GM12878 (cell line): ENCODE measurements around the gene HOXD1. TPM values are rescaled to one million over a fixed set of nuclear protein-coding genes. Genes with fewer than 3 reads are reported as not detected.

Source experiments
- ATAC-seq: fragments of 200-7000 bp; cut with Tn5 transposase; 3 replicates; pipeline ENCODE4 v1.9.1; 2020; ENCODE audit warnings: mild to moderate bottlenecking, moderate library complexity
- BruUV-seq: library from RNA; stranded (reverse); fragments of 400-500 nt; replicated peaks from 2 replicates; lab custom pipeline; 2021; lab: Mats Ljungman, UMichigan
- CTCF ChIA-PET: fragments of 300-600 bp; sonication (Branson Sonifier 250); formaldehyde crosslinking; extraction: SDS; loops from one replicate; lab custom pipeline; 2021; ENCODE audit warnings: inconsistent platforms; lab: Yijun Ruan, JAX
- POLR2A ChIA-PET: fragments of 350-600 bp; formaldehyde crosslinking; extraction: SDS; loops from one replicate; lab custom pipeline; 2021; ENCODE audit warnings: inconsistent platforms; lab: Charles Lee
- RAD21 ChIA-PET: fragments of 300-600 bp; sonication (Branson Sonifier 250); formaldehyde crosslinking; loops from one replicate; lab custom pipeline; 2023; ENCODE audit warnings: antibody characterized with exemption; ENCODE audit not compliant: unreplicated experiment; lab: Charles Lee
- SMC1A ChIA-PET: fragments of 300-600 bp; sonication (Branson Sonifier 250); formaldehyde crosslinking; loops from one replicate; lab custom pipeline; 2023; ENCODE audit not compliant: unreplicated experiment, uncharacterized antibody; lab: Charles Lee
- DNase-seq: peaks from one replicate; pipeline ENCODE4 v3.0.0-alpha.2; 2011; ENCODE audit warnings: low read depth, low spot score
- FAIRE-seq: peaks from 3 replicates; lab custom pipeline; 2011; peaks lifted over from hg19 to GRCh38; lab: Jason Lieb, UNC
- H2AFZ ChIP-seq: 2 replicates; pipeline ENCODE4 v1.6.0; 2011; ENCODE audit warnings: low read depth, low read length, control low read depth; ENCODE audit not compliant: control insufficient read depth
- H3K27ac ChIP-seq: 2 replicates; pipeline ENCODE4 v1.5.1; 2011; ENCODE audit warnings: control low read depth; ENCODE audit not compliant: control insufficient read depth, insufficient read depth
- H3K27me3 ChIP-seq, 2 experiments: replicated peaks in 1 of 2; 2 replicates each; pipeline versions ENCODE4 v1.6.0 to v1.6.1; 2011; ENCODE audit warnings: low read length in 1 of 2; ENCODE audit not compliant: control insufficient read depth in 2 of 2, insufficient read depth in 2 of 2
- H3K36me3 ChIP-seq, 2 experiments: 2 replicates each; pipeline ENCODE4 v1.5.1; 2011; ENCODE audit warnings: low read length in 1 of 2; ENCODE audit not compliant: control insufficient read depth in 2 of 2, insufficient read depth in 2 of 2
- H3K4me1 ChIP-seq: 2 replicates; pipeline ENCODE4 v1.6.1; 2011; ENCODE audit warnings: mild to moderate bottlenecking, low read length, moderate library complexity, mixed read lengths; ENCODE audit not compliant: control insufficient read depth, insufficient read depth
- H3K4me2 ChIP-seq: 2 replicates; pipeline ENCODE4 v1.6.0; 2011; ENCODE audit warnings: control low read depth; ENCODE audit not compliant: control insufficient read depth, insufficient read depth
- H3K4me3 ChIP-seq: fragments of 200-600 bp; sonication (generic); 2 replicates; pipeline ENCODE4 v1.5.1; 2016
- H3K79me2 ChIP-seq: 2 replicates; pipeline ENCODE4 v1.6.0; 2011; ENCODE audit warnings: low read length; ENCODE audit not compliant: control insufficient read depth, insufficient read depth
- H3K9ac ChIP-seq: 2 replicates; pipeline ENCODE4 v1.8.0; 2011; ENCODE audit warnings: low read length, control low read depth, mixed read lengths; ENCODE audit not compliant: control insufficient read depth, insufficient read depth
- H3K9me3 ChIP-seq: replicated peaks from 3 replicates; pipeline ENCODE4 v1.5.1; 2011; ENCODE audit warnings: mild to moderate bottlenecking, low read length; ENCODE audit not compliant: control insufficient read depth, insufficient read depth
- H4K20me1 ChIP-seq: 2 replicates; pipeline ENCODE4 v1.6.0; 2011; ENCODE audit not compliant: control insufficient read depth, insufficient read depth
- BACH1 ChIP-seq: fragments of 450-650 bp; IDR thresholded peaks from 2 replicates; pipeline ENCODE4 v1.6.1; 2017; ENCODE audit warnings: mild to moderate bottlenecking, borderline replicate concordance
- BRCA1 ChIP-seq: IDR thresholded peaks from 2 replicates; pipeline ENCODE4 v1.6.1; 2011; ENCODE audit warnings: low read depth, low read length, improper control_type of control experiment
- FOS ChIP-seq: IDR thresholded peaks from 3 replicates; pipeline ENCODE4 v1.6.1; 2011; ENCODE audit warnings: borderline replicate concordance; ENCODE audit not compliant: insufficient read length; ENCODE audit errors: extremely low read depth
- FOXM1 ChIP-seq: IDR thresholded peaks from 2 replicates; pipeline ENCODE4 v1.6.1; 2012; ENCODE audit warnings: low read depth, mild to moderate bottlenecking, inconsistent platforms, low read length, moderate library complexity
- GABPA ChIP-seq: IDR thresholded peaks from 2 replicates; pipeline ENCODE4 v1.6.1; 2014; ENCODE audit warnings: antibody characterized with exemption, low read depth, mild to moderate bottlenecking, inconsistent platforms
- GATAD2B ChIP-seq: fragments of 450-650 bp; conservative IDR thresholded peaks from 2 replicates; pipeline ENCODE4 v1.6.1; 2017; ENCODE audit warnings: low read depth, mild to moderate bottlenecking, moderate library complexity
- MXI1 ChIP-seq: fragments of 150-350 bp; IDR thresholded peaks from 2 replicates; pipeline ENCODE4 v1.6.1; 2011; ENCODE audit warnings: low read depth, mild to moderate bottlenecking, inconsistent platforms, low read length, improper control_type of control experiment
- NFYA ChIP-seq: IDR thresholded peaks from 2 replicates; pipeline ENCODE4 v1.6.1; 2011; ENCODE audit warnings: low read depth, mild to moderate bottlenecking, low read length, improper control_type of control experiment, borderline replicate concordance
- NR2C1 ChIP-seq: fragments of 450-650 bp; IDR thresholded peaks from 2 replicates; pipeline ENCODE4 v1.6.1; 2017; ENCODE audit warnings: antibody characterized with exemption, mild to moderate bottlenecking, moderate library complexity
- POU2F2 ChIP-seq: IDR thresholded peaks from 3 replicates; pipeline ENCODE4 v1.6.1; 2011; ENCODE audit warnings: low read depth, mild to moderate bottlenecking, low read length, borderline replicate concordance
- SIN3A ChIP-seq: IDR thresholded peaks from 2 replicates; pipeline ENCODE4 v1.6.1; 2012; ENCODE audit warnings: low read depth, low read length, improper control_type of control experiment
- TCF7 ChIP-seq: IDR thresholded peaks from 2 replicates; pipeline ENCODE4 v1.6.1; 2014; ENCODE audit warnings: antibody characterized with exemption, borderline replicate concordance
- WGBS: methylation state at CpG from one replicate; pipeline ENCODE4 v1.1.6; 2016; ENCODE audit warnings: low lambda C conversion rate; ENCODE audit not compliant: insufficient replicate concordance, insufficient coverage; ENCODE audit errors: missing lambda C conversion rate; 5-methylcytosine and 5-hydroxymethylcytosine counted together
- in situ Hi-C: fragments of 300-500 bp; cut with MboI; formaldehyde crosslinking; loops from 9 replicates; pipeline ENCODE4 v1.14.3; 2018; ENCODE audit warnings: mixed read lengths
- intact Hi-C: fragments of 100-400 bp; cut with micrococcal nuclease; formaldehyde crosslinking; loops from one replicate; pipeline ENCODE4 v1.14.2; 2022; ENCODE audit not compliant: unreplicated experiment
- polyA plus RNA-seq, 11 experiments: library from polyadenylated mRNA; depleted of rRNA in 4 of 11; unstranded in 6 of 11; stranded (reverse) in 5 of 11; fragments of >200 nt; fragmentation: Nextera tagmentation in 4 of 11; fragmentation: Illumina TruSeq in 1 of 11; extraction: Ambion mirVana in 4 of 11; extraction: Trizol in 1 of 11; gene quantifications; 1 replicate in 1 of 11; 2 replicates in 10 of 11; pipeline versions ENCODE4 v1.2.1 to v1.2.3, GENCODE V29; 2011 to 2016; ENCODE audit warnings: inconsistent platforms in 2 of 11, missing spikeins in 2 of 11, low read depth in 1 of 11
- total RNA-seq, 4 experiments: library from RNA; depleted of rRNA in 3 of 4; stranded (reverse); fragments of >200 nt in 3 of 4; fragmentation: Illumina TruSeq in 1 of 4; extraction: Trizol in 1 of 4; gene quantifications; 2 replicates each; pipeline versions ENCODE4 v1.2.1 to v1.2.3, GENCODE V29; 2013 to 2021
- TF ChIP-seq, protein P1 (sequence below): fragments of 150-350 bp; IDR thresholded peaks from 2 replicates; pipeline ENCODE4 v1.6.1; 2014; ENCODE audit warnings: mild to moderate bottlenecking, low read depth, low read length
- TF ChIP-seq, protein P2 (sequence below): fragments of 450-650 bp; formaldehyde crosslinking; IDR thresholded peaks from 2 replicates; pipeline ENCODE4 v1.4.0; 2022; ENCODE audit warnings: mild to moderate bottlenecking, moderate library complexity
- TF ChIP-seq, protein P3 (sequence below): fragments of 450-650 bp; IDR thresholded peaks from 2 replicates; pipeline ENCODE4 v1.6.1; 2018; ENCODE audit warnings: mild to moderate bottlenecking, low read depth, moderate library complexity; ENCODE audit not compliant: partially characterized antibody

The HOXD1 gene
- total and polyA plus RNA-seq, 10 of the 15 experiments (the other 5 are each of a cell fraction or from before 2014, with no cell fraction given), result not detected

DNA sequence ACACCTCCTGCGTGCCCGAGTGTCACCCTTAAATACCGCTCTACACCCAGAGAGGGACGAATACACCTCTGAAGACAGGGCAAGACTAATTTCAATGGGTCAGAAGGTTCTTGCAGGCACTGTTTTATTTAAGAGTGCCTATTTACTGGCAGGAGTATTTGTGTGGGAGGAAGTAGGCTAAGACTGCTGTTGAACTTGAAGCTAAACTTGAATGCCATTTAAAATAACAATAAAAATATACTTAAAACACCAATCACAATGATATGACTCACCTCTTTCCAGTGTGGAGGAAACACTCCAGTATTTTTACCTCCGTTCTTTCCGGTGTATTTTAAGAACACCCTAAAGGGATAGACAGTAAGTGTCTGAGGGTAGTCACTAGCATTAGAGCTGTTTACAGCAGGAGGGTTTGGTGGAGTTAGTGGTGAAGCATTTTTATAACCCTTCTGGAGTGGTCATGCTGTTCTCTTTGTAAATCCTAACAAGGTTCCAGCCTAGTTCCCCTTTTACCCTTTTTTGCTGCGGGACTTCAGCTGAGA, 9.6 kb upstream of the HOXD1 start:
- in situ Hi-C loops, result no loop called here
- H3K4me3 ChIP-seq, result no peak overlapping the region

More for the DNA sequence above, 9.6 kb upstream of the HOXD1 start:
- no TSS peak for BruUV-seq
- no peak for TF ChIP-seq NR2C1
- TF ChIP-seq GABPA, result no peak
- no peak for TF ChIP-seq POU2F2
- TF ChIP-seq TCF7, result no peak
- no peak for TF ChIP-seq BACH1
- TF ChIP-seq, protein P1, sequence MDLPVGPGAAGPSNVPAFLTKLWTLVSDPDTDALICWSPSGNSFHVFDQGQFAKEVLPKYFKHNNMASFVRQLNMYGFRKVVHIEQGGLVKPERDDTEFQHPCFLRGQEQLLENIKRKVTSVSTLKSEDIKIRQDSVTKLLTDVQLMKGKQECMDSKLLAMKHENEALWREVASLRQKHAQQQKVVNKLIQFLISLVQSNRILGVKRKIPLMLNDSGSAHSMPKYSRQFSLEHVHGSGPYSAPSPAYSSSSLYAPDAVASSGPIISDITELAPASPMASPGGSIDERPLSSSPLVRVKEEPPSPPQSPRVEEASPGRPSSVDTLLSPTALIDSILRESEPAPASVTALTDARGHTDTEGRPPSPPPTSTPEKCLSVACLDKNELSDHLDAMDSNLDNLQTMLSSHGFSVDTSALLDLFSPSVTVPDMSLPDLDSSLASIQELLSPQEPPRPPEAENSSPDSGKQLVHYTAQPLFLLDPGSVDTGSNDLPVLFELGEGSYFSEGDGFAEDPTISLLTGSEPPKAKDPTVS, result no peak
- no peak for TF ChIP-seq MXI1
- no peak for TF ChIP-seq NFYA
- no peak for TF ChIP-seq FOS
- TF ChIP-seq, protein P2, sequence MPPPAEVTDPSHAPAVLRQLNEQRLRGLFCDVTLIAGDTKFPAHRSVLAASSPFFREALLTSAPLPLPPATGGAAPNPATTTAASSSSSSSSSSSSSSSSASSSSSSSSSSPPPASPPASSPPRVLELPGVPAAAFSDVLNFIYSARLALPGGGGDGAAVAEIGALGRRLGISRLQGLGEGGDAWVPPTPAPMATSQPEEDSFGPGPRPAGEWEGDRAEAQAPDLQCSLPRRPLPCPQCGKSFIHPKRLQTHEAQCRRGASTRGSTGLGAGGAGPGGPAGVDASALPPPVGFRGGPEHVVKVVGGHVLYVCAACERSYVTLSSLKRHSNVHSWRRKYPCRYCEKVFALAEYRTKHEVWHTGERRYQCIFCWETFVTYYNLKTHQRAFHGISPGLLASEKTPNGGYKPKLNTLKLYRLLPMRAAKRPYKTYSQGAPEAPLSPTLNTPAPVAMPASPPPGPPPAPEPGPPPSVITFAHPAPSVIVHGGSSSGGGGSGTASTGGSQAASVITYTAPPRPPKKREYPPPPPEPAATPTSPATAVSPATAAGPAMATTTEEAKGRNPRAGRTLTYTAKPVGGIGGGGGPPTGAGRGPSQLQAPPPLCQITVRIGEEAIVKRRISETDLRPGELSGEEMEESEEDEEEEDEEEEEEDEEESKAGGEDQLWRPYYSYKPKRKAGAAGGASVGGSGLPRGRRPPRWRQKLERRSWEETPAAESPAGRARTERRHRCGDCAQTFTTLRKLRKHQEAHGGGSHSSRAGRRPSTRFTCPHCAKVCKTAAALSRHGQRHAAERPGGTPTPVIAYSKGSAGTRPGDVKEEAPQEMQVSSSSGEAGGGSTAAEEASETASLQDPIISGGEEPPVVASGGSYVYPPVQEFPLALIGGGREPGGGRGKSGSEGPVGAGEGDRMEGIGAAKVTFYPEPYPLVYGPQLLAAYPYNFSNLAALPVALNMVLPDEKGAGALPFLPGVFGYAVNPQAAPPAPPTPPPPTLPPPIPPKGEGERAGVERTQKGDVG, result no peak
- TF ChIP-seq SIN3A, result no peak
- TF ChIP-seq, protein P3, sequence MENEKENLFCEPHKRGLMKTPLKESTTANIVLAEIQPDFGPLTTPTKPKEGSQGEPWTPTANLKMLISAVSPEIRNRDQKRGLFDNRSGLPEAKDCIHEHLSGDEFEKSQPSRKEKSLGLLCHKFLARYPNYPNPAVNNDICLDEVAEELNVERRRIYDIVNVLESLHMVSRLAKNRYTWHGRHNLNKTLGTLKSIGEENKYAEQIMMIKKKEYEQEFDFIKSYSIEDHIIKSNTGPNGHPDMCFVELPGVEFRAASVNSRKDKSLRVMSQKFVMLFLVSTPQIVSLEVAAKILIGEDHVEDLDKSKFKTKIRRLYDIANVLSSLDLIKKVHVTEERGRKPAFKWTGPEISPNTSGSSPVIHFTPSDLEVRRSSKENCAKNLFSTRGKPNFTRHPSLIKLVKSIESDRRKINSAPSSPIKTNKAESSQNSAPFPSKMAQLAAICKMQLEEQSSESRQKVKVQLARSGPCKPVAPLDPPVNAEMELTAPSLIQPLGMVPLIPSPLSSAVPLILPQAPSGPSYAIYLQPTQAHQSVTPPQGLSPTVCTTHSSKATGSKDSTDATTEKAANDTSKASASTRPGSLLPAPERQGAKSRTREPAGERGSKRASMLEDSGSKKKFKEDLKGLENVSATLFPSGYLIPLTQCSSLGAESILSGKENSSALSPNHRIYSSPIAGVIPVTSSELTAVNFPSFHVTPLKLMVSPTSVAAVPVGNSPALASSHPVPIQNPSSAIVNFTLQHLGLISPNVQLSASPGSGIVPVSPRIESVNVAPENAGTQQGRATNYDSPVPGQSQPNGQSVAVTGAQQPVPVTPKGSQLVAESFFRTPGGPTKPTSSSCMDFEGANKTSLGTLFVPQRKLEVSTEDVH, result no peak
- no peak for TF ChIP-seq GATAD2B
- no peak for TF ChIP-seq FOXM1
- TF ChIP-seq BRCA1, result no peak
- 2% methylated on average over 7 of the region's 7 CpGs for WGBS
- H3K4me2 ChIP-seq, result no peak overlapping the region
- intact Hi-C loops, result no loop called here
- RAD21 ChIA-PET, result no interaction called here
- H4K20me1 ChIP-seq, result no peaks in the 10 kb centered on the region
- no peaks in the 10 kb centered on the region; the same call in 2 of the 3 replicates for H3K9me3 ChIP-seq
- POLR2A ChIA-PET, result no interaction called here
- CTCF ChIA-PET, result no interaction called here
- FAIRE-seq (no peak), DNase-seq (no peak), ATAC-seq (no peak)
- H3K9ac ChIP-seq, result no peak overlapping the region
- H3K4me1 ChIP-seq, result no peaks in the 10 kb centered on the region
- peaks cover 8 to 24% of the 10 kb centered on the region in 2 experiments for H3K27me3 ChIP-seq
- no peaks in the 10 kb centered on the region for H3K36me3 ChIP-seq
- no peaks in the 10 kb centered on the region for H3K79me2 ChIP-seq
- H2AFZ ChIP-seq, result no peak overlapping the region
- H3K27ac ChIP-seq, result no peak overlapping the region
- SMC1A ChIA-PET, result no interaction called here
